Astrocyte (in vitro differentiated cells and primary cell): ENCODE measurements around the gene TRMT2B. TPM values are rescaled to one million over a fixed set of nuclear protein-coding genes. Genes with fewer than 3 reads are reported as not detected.
"Not testable (repeated sequence)": the region's sequence is repeated elsewhere in the genome, so short reads cannot be mapped to it uniquely, and the experiment has no call there.

Experiments
- DNase-seq: peaks from one replicate; pipeline ENCODE4 v3.0.0-alpha.2; 2010; ENCODE audit warnings: low read depth
- FAIRE-seq: peaks from 2 replicates; lab custom pipeline; 2011; peaks lifted over from hg19 to GRCh38; lab: Jason Lieb, UNC
- H2AFZ ChIP-seq: 2 replicates; pipeline ENCODE4 v1.6.0; 2012; ENCODE audit warnings: low read depth, low read length, inconsistent platforms
- H3K27ac ChIP-seq: 2 replicates; pipeline ENCODE4 v1.5.1; 2011; ENCODE audit warnings: low read depth, low read length, inconsistent platforms
- H3K27me3 ChIP-seq: 2 replicates; pipeline ENCODE4 v1.6.0; 2011; ENCODE audit warnings: low read length, inconsistent platforms; ENCODE audit not compliant: insufficient read depth
- H3K36me3 ChIP-seq: 2 replicates; pipeline ENCODE4 v1.5.1; 2011; ENCODE audit warnings: low read length, inconsistent platforms; ENCODE audit not compliant: insufficient read depth
- H3K4me1 ChIP-seq: 2 replicates; pipeline ENCODE4 v1.5.1; 2011; ENCODE audit warnings: low read length, inconsistent platforms; ENCODE audit not compliant: insufficient read depth
- H3K4me2 ChIP-seq: 2 replicates; pipeline ENCODE4 v1.6.0; 2012; ENCODE audit warnings: low read length, inconsistent platforms
- H3K4me3 ChIP-seq: 2 replicates; pipeline ENCODE4 v1.5.1; 2011; ENCODE audit warnings: low read depth, mild to moderate bottlenecking, low read length, inconsistent platforms; ENCODE audit not compliant: insufficient read depth
- H3K79me2 ChIP-seq: 2 replicates; pipeline ENCODE4 v1.6.0; 2012; ENCODE audit warnings: mild to moderate bottlenecking, low read length, inconsistent platforms; ENCODE audit not compliant: insufficient read depth
- H3K9ac ChIP-seq: 2 replicates; pipeline ENCODE4 v1.6.0; 2012; ENCODE audit warnings: mild to moderate bottlenecking, low read length, inconsistent platforms
- H3K9me3 ChIP-seq: 2 replicates; pipeline ENCODE4 v1.5.1; 2012; ENCODE audit warnings: low read depth, mild to moderate bottlenecking, low read length, inconsistent platforms; ENCODE audit not compliant: insufficient read depth
- H4K20me1 ChIP-seq: 2 replicates; pipeline ENCODE4 v1.6.0; 2012; ENCODE audit warnings: low read length, inconsistent platforms; ENCODE audit not compliant: insufficient read depth
- H3K27ac Mint-ChIP-seq: one replicate; pipeline ENCODE4 v1.8.0; 2021; ENCODE audit warnings: mild to moderate bottlenecking, mixed read lengths; ENCODE audit not compliant: unreplicated experiment
- H3K27me3 Mint-ChIP-seq: one replicate; pipeline ENCODE4 v1.8.0; 2021; ENCODE audit warnings: low read depth, mixed read lengths; ENCODE audit not compliant: unreplicated experiment
- H3K36me3 Mint-ChIP-seq: one replicate; pipeline ENCODE4 v1.8.0; 2021; ENCODE audit warnings: low read depth, mixed read lengths; ENCODE audit not compliant: unreplicated experiment
- H3K4me1 Mint-ChIP-seq: one replicate; pipeline ENCODE4 v1.8.0; 2021; ENCODE audit warnings: low read depth, mixed read lengths; ENCODE audit not compliant: unreplicated experiment
- H3K4me3 Mint-ChIP-seq: one replicate; pipeline ENCODE4 v1.8.0; 2021; ENCODE audit warnings: mild to moderate bottlenecking, moderate library complexity, mixed read lengths; ENCODE audit not compliant: unreplicated experiment
- H3K9me3 Mint-ChIP-seq: one replicate; pipeline ENCODE4 v1.8.0; 2021; ENCODE audit warnings: mild to moderate bottlenecking, mixed read lengths; ENCODE audit not compliant: unreplicated experiment
- CTCF ChIP-seq: IDR thresholded peaks from 2 replicates; pipeline ENCODE4 v1.5.1; 2011; ENCODE audit warnings: low read depth, mild to moderate bottlenecking, inconsistent platforms, low read length, moderate library complexity; ENCODE audit not compliant: insufficient read depth
- EZH2 ChIP-seq: IDR thresholded peaks from 2 replicates; pipeline ENCODE4 v1.6.1; 2012; ENCODE audit warnings: mild to moderate bottlenecking, low read length, inconsistent platforms; ENCODE audit not compliant: insufficient read depth
- total RNA-seq: library from RNA; stranded (reverse); gene quantifications from 2 replicates; pipeline ENCODE4 v1.2.1, GENCODE V29; 2021

The TRMT2B gene
- total RNA-seq, 1 donor from 2014 or later: 8.3 TPM

GRCh38 chrX:101071582-101071981, 19.7 kb upstream of the TRMT2B start:
- TF ChIP-seq CTCF (no peak), EZH2 (no peak)
- H3K9me3 ChIP-seq: no peaks in the 10 kb centered on the region
- H3K27ac ChIP-seq: no peak overlapping the region
- H3K4me1 Mint-ChIP-seq: no peaks in the 10 kb centered on the region
- no peak overlapping the region for H3K4me3 Mint-ChIP-seq
- no peaks in the 10 kb centered on the region for H3K4me1 ChIP-seq
- H3K36me3 ChIP-seq: no peaks in the 10 kb centered on the region
- H3K27ac Mint-ChIP-seq: no peak overlapping the region
- no peaks in the 10 kb centered on the region for H3K27me3 ChIP-seq
- FAIRE-seq (no peak), DNase-seq (no peak)
- H2AFZ ChIP-seq: no peak overlapping the region
- H3K4me3 ChIP-seq: no peak overlapping the region
- no peak overlapping the region for H3K9ac ChIP-seq
- H4K20me1 ChIP-seq: no peaks in the 10 kb centered on the region
- no peaks in the 10 kb centered on the region for H3K36me3 Mint-ChIP-seq
- no peak overlapping the region for H3K4me2 ChIP-seq
- no peaks in the 10 kb centered on the region for H3K9me3 Mint-ChIP-seq
- no peaks in the 10 kb centered on the region for H3K79me2 ChIP-seq
- peaks cover 2% of the 10 kb centered on the region for H3K27me3 Mint-ChIP-seq

- no peaks in the 10 kb centered on the region for H3K36me3 Mint-ChIP-seq
- no peaks in the 10 kb centered on the region for H3K79me2 ChIP-seq
- no peaks in the 10 kb centered on the region for H3K9me3 ChIP-seq
- H3K36me3 ChIP-seq: no peaks in the 10 kb centered on the region
- H3K4me1 Mint-ChIP-seq: no peaks in the 10 kb centered on the region
- H3K9ac ChIP-seq: no peak overlapping the region
- no peak overlapping the region for H3K4me2 ChIP-seq
- no peak overlapping the region for H2AFZ ChIP-seq
- H4K20me1 ChIP-seq: no peaks in the 10 kb centered on the region
- no peaks in the 10 kb centered on the region for H3K9me3 Mint-ChIP-seq
- no peak for DNase-seq
- no peak overlapping the region for H3K27ac ChIP-seq
- FAIRE-seq: peak; percentile 58
- H3K27ac Mint-ChIP-seq: no peak overlapping the region
- no peak overlapping the region for H3K4me3 ChIP-seq
- H3K27me3 Mint-ChIP-seq: no peaks in the 10 kb centered on the region
- no peaks in the 10 kb centered on the region for H3K27me3 ChIP-seq
- TF ChIP-seq EZH2 (no peak), CTCF (no peak)
- H3K4me1 ChIP-seq: no peaks in the 10 kb centered on the region
- no peak overlapping the region for H3K4me3 Mint-ChIP-seq
Observed at GRCh38 chrX:101062176-101062575, 10.3 kb upstream of the TRMT2B start.

- Mint-ChIP-seq H3K36me3 (no peaks in the 10 kb centered on the region), H3K9me3 (no peaks in the 10 kb centered on the region), H3K27ac (no peak overlapping the region), H3K4me3 (no peak overlapping the region), H3K4me1 (peaks cover 3% of the 10 kb centered on the region), H3K27me3 (no peaks in the 10 kb centered on the region)
- Histone ChIP-seq H3K4me2 (peak overlapping the region; percentile 46), H3K27me3 (no peaks in the 10 kb centered on the region), H3K79me2 (no peaks in the 10 kb centered on the region), H3K4me3 (no peak overlapping the region), H3K36me3 (no peaks in the 10 kb centered on the region), H2AFZ (peak overlapping the region; percentile 63), H3K4me1 (peaks cover 6% of the 10 kb centered on the region), H3K27ac (peak overlapping the region; percentile 29), H3K9ac (no peak overlapping the region), H3K9me3 (no peaks in the 10 kb centered on the region), H4K20me1 (no peaks in the 10 kb centered on the region)
- DNase-seq (peak; percentile 50), FAIRE-seq (peak; percentile 97)
- TF ChIP-seq EZH2: no peak
- no peak for TF ChIP-seq CTCF
Observed at GRCh38 chrX:101057093-101057714, 5.3 kb upstream of the TRMT2B start.

- not testable (repeated sequence) for H3K9me3 Mint-ChIP-seq, H3K9me3 ChIP-seq, H3K27me3 Mint-ChIP-seq, H3K4me3 Mint-ChIP-seq, H3K4me1 Mint-ChIP-seq, H3K79me2 ChIP-seq, H3K27ac Mint-ChIP-seq, H3K36me3 Mint-ChIP-seq, DNase-seq, H3K4me3 ChIP-seq, H3K27me3 ChIP-seq, H3K9ac ChIP-seq, FAIRE-seq, H3K4me1 ChIP-seq, H3K36me3 ChIP-seq, H4K20me1 ChIP-seq
- peak overlapping the region; percentile 29 for H3K27ac ChIP-seq
- H2AFZ ChIP-seq: peak overlapping the region; percentile 63
- peak overlapping the region; percentile 46 for H3K4me2 ChIP-seq
Observed at GRCh38 chrX:101056551-101056950, 4.6 kb upstream of the TRMT2B start.
